GM18873 (cell line): ENCODE results near the gene CLMP.
"Not testable (repeated sequence)": the region's sequence is repeated elsewhere in the genome, so short reads cannot be mapped to it uniquely, and the experiment has no call there.

Experiments used
- ATAC-seq: cut with Tn5 transposase; IDR thresholded peaks from one replicate; pipeline ENCODE4 v1.9.1; 2021; ENCODE audit warnings: mild to moderate bottlenecking, moderate library complexity, moderate number of reproducible peaks; ENCODE audit not compliant: unreplicated experiment, low FRiP score

CLMP gene

GRCh38 chr11:123218451-123218850 lies 23.4 kb upstream of the CLMP start:
- ATAC-seq, result no peak

DNA sequence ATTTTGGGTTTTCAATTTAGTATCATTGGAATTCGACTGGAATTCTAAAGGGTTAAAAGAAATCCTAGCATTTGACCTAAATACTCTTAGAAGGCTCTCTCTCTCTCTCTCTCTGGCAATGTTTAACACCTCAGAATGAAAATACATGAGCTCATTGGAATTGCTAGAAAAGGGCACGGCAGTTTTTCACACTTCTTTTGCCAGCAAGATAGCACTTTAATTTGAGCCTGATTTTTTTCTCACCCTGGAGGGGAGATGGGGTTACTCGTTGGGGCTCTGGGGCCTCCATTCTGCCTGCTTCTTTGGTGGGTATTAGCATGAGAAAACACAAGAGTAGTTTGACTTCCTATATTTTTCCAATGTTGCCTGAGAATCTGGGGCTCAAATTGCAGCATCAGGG lies 22.8 kb upstream of the CLMP start:
- no peak for ATAC-seq

- ATAC-seq, result no peak
These were observed 21.2 kb upstream of the CLMP start for GRCh38 chr11:123216249-123216648.

GRCh38 chr11:123214940-123215339 lies 19.9 kb upstream of the CLMP start:
- ATAC-seq, result no peak

DNA sequence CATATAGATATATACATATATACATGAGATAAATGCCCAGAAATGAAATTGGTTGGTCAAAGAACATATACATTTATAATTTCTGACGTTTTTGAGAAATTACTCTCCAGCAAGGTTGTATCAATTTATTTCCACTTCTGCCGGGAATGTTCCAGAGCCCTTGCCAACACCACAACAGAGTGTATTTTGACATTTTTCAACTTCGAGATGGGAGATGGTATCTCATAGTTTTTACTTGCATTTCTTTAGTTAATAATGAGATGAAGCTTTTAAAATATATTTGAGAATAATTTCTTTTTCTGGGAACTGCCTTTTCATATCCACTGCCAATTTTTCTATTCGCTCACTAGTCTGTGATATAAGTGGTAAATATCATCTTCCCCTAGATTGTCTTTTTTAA lies 19.3 kb upstream of the CLMP start:
- no peak for ATAC-seq

- no peak for ATAC-seq
These were observed 18.3 kb upstream of the CLMP start for GRCh38 chr11:123213307-123213771.

GRCh38 chr11:123212406-123212805 lies 17.4 kb upstream of the CLMP start:
- no peak for ATAC-seq

DNA sequence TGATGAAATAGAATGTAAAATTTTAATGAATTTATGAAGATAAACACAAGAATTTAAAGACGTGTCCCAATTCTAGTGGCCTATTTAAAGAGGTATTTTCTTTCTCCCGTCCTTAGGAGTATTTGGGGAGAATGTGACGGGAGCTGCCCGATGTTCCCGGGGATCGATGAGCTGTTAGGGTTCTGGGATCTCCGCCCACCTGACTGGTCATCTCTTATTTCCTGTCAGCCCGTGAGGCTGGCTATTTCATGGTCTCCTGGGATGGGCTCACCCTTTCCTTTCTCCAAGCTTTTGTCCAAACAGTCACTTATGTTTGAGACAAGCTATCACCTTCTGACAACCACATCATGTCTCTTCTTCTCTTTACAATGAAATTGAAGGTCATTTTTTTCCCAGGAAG lies 16.9 kb upstream of the CLMP start:
- ATAC-seq, result no peak

DNA sequence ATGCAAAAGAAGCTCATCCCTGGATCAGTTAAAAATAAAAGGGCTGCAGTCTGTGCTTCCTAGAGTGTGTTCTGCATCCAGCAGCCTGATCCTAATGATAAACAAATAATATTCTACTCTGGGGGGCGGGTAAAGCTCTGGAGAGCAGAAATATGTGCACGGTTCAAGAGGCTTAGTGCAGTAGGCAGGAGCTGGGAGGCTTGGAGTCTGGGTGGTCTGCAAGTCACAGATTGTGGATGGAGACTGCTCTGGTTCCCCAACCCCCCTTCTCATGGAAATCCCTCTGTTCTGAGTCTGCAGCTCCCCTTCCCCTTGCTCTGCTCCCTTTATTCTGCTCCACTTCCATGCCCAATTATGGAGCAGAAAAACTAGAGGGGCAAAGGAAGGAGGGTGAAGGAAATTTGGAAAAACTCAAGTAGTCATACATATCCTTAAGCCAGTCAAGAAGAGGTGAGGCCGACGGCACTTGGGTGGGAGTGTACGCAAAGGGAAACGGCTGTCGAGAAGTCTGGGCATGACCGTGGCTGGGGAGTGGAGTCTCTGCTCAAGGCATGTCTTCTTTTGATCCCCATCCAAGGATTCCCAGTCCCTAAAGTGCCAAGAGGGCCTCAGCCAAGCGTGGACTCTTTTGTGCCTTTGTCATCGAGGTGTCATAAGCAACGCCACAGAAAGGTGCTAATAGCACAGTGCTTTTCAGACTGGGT lies 16.3 kb upstream of the CLMP start:
- ATAC-seq, result no peak

GRCh38 chr11:123209591-123209990 lies 14.5 kb upstream of the CLMP start:
- no peak for ATAC-seq

- no peak for ATAC-seq
These were observed 11.9 kb upstream of the CLMP start for GRCh38 chr11:123206791-123207434.

DNA sequence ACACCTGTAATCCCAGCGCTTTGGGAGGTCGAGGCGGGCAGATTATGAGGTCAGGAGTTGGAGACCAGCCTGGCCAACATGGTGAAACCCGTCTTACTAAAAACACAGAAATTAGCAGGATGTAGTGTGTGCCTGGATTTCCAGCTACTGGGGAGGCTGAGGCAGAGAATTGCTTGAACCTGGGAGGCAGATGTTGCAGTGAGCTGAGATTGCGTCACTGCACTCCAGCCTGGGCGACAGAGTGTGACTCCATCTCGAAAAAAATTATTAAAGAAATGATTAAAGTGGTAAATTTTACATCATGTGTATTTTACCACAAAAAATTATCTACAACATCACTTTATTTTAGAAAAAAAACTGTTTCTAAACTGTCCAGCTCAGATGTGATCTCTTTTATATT lies 11.0 kb upstream of the CLMP start:
- ATAC-seq, result not testable (repeated sequence)

DNA sequence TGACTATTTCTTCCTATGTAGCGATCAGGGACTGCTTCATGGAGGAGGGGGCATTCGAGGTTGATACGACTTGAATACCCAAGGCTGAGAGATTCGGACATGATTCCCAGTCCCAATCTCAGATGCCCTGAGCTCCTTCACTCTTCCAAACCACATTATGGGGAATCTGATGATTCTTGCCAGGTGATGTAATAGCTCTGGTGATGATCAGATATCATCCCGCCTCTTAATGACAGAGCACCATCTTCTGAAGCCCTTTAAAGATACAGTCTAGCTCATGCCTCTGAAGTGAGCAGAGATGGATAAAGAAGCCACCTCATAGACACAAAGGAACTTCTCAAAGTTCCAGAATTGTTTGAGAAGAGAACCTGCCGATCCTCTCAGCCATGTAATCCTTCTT lies 8.9 kb upstream of the CLMP start:
- ATAC-seq, result no peak

GRCh38 chr11:123203471-123203870 lies 8.4 kb upstream of the CLMP start:
- no peak for ATAC-seq

- no peak for ATAC-seq
These were observed 7.4 kb upstream of the CLMP start for GRCh38 chr11:123202155-123203151.

DNA sequence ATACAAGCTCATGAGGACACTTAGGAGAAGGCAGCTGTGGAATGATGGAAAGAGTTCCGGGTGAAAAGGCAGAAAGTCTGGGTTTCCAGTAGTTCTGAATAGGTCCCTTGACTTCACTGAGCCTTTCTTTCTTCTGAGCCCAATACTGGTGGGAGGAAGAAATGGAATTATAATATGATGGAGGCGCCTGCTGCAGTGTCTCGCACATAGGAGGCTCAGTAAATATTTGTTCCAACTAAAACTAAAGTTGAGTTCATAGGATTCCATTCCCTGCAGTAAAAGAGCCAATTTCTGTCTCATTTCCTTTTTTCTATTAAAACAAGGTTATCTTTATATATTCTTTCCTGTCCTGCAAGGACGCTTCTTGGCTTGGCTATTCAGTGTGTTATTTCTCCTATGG lies 5.2 kb upstream of the CLMP start:
- no peak for ATAC-seq

GRCh38 chr11:123197711-123198110 lies 2.7 kb upstream of the CLMP start:
- no peak for ATAC-seq

DNA sequence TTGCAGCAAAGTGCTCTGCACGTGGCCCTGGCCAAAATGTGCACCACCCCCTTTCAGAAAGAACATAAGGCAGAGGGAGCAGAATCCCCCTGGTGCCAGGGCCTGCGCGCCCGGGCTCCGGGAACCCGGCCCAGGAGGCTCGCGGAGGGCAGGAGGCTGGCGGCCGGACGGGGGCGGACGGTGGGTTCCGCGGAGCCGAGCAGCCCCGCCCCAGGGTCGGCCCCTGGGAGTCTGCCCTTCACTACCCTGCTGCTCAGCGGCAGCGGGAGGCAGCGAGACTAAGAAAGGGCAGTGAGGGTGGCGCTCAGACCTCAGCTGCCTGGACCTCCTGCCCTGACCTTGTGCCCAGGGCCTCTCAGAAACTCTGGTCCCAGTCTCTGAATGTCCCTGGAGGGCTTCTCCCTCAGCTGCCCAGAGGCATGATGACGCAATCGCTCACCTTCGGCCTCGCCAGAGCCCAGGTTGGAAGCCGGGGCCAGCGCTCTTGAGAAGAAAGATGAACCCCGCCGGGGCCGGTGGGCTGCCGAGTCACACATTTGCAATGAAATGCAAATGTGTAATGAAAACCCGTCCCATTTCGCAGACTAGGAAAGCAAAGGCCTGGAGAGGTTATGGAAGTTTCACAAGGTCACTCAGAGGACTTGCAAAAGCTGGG lies 1.1 kb upstream of the CLMP start:
- ATAC-seq, result no peak

DNA sequence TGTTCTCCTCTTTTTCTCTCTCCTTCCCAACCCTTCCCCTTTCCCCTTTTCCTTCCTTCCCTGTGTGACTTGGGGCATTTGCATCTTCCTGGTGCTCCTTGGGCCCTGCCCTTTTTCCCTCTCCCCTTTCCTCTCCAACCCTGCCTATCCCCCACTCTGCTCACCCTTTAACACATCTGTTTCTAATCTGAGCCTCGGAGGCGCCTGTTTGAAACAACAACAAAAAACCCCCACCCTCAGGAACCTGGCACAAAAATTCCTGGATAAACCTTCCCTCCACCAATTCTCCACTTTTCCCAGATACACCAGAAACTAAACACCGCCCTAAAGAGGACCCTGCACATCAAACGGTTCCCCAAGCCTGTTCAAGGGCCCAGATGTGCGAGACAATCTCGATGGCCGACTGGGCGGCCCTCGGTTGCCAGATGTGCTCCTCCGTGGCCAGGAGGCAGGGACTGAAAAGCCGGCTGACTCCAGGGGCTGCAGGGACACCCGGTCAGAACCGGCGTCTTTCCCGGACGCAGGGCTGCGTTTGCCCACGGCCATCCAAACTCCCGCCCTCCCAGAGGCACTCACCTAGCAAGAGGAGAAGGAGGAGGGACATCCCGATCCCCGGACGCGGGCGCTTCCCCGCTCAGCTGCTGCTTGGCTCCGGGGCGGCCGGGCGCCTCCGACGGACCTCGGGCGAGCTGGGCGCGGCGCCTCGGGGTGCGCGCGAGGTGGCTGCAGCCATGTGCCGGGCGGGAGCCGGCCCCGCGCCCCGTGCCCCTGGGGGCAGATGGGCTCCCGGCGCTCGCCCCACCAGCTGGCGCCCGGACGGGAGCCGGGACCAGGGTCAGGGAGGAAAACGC lies 486 bp downstream of the CLMP start:
- ATAC-seq, result no peak

- ATAC-seq, result no peak
These were observed 1.3 kb downstream of the CLMP start for GRCh38 chr11:123193742-123194141.
